GM18870 (cell line): ENCODE measurements around the gene MIDN.

Experiments used
- ATAC-seq: cut with Tn5 transposase; IDR thresholded peaks from one replicate; pipeline ENCODE4 v1.9.1; 2021; ENCODE audit warnings: moderate library complexity; ENCODE audit not compliant: unreplicated experiment

Gene MIDN

DNA sequence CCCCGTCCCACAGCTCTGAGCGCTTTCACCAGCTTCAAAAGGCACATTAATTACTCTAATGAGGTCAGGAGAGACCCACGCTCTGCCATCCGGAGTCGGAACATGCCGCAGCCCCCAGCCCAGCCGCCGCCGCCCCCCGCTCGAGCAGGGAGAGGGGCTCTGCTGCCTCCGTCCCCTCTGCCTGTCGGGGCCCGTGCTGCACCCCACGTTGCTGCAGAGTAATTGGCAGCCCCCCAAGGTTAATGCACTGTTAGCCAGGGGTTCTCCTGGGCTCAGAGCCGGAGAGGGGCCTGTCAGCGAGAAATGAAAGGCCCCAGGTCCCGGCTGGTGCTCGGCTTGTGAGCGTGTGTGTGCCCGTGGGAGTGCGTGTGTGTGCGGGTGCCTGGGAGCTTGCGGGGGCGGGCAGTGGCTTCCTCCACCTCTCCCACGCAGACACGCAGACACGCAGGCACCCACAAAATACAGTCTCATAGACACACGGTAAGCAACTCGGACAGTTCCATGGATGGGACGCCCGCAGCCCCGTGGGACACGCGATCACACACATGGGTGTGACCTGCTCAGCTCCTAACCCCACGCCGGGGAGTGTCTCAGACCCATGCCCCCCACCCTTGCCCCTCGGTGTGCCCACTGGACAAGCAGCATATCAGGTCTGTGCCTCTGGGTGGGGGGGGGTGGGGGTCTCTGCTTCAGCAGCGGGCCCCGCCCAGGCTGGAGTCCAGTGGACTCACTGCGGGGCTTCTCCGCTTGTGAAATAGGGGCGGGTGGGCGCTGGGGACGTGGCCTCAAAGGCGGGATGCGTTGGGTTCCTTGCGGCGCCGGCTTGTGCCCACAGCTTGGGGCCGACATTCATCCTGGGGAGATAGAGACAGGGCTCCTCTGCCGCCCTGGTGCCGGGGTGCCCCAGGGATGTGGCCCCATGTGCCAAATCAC lies 32.5 kb downstream of the MIDN start:
- no peak for ATAC-seq

DNA sequence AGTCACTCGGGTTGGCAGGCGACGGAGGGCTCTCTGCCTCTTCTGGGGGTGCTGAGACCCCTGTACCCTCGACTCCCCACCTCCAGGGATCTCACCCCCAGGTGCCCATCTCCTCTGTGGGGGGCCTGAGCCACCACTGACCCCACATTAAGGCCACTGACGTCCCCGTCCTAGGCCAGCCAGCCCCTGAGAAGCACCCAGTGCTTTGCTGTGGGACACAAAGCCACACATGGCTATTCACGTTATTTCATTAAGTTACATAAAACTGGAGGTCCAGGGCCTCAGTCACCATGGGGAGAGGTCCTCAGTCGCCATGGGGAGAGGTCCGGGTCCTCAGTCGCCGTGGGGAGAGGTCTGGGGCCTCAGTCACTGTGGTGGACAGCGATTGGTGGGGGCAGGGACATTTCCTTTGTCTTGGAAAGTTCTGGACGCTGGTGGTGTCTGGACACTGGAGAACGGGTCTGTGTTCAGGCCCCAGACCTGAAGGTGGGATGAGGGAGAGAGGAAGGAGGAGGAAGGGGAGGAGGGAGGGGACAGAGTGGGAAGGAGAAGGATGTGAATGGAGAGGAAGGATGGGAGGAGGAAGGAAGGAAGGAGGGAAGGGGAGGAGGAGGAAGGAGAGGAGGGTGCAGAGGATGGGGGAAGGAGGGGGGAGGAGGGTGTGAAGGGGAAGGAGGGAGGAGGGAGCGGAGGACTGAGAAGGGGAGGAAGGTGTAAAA lies 33.3 kb downstream of the MIDN start:
- ATAC-seq = no peak

DNA sequence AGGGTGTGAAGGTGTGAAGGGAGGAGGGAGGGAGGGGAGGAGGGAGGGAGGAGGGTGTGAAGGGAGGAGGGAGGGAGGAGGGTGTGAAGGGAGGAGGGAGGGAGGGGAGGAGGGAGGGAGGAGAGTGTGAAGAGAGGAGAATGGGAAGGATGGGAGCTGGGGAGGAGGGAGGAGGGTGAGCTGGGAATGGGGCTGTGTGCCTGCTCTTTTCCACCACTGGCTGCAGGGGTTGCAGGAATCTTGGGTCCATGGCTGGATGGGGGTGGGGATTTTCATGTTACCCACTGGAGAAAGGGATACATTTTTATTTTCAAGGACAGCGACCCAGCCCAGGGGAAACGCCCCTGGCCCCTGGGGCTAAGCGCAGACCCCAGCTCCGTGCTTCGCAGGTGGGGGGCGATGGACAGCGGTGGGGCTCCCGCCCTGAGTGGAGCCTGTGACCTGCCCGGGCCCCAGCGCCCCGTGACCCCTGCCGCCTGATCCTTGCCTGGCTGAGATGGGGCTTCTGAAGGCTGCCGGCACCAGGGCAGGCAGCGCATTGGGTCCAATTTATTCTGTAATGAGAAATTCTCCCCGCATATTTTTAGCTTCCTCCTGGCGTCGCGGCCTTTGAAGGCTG lies 34.3 kb downstream of the MIDN start:
- ATAC-seq = no peak

DNA sequence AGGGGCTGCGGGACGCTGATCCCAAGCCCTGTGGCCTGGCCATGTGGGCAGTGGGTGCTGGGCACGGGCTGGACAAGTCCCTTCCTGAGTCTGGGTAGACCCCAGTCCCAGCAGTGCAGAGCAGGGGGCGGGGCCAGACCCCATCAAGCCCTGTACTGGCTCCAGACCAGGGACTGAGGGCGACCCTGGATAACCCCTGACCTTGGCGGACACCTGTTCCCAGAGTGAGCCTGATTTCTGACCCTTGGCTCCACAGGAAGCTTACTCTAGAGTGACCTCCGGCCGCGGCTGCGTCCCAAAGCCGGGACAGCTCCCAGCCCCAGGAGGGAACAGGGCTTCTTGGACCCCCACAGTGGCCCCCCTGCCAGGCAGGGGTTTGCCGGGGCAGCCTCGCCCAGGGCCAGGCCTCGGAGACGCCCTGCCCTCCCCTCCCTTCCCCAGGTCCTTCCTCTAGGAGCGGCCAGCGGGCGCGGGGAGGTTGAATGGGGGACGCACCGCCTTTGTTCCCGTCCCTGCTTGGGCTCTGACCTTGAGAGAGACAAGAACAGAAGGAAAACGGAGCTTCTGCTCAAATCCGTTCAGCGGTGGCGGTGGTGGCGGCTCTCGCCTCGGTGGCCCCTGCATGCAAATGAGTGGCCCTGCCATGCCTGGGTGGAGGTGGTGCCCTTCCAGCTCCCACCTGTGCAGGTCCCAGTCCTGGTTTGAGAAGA lies 35.0 kb downstream of the MIDN start:
- ATAC-seq = no peak

DNA sequence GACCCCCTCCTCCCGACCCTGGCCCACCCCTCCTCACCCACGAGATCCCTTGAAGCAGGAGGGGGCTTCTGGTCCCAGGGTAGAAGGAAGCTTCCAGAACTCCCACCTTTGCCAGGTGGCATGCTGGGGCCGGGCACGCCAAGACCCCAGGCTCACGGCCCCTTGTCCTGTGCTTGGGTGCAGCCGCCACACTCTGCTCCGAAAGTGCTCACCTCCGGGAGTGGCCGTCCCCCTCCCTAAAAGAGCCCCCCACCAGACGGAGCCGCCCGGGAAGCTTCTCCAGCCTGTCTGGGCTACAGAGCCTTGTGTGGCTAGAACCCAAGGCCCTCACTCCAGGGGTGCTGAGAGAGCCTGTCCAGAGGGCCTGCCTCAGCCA lies 35.5 kb downstream of the MIDN start:
- no peak for ATAC-seq

DNA sequence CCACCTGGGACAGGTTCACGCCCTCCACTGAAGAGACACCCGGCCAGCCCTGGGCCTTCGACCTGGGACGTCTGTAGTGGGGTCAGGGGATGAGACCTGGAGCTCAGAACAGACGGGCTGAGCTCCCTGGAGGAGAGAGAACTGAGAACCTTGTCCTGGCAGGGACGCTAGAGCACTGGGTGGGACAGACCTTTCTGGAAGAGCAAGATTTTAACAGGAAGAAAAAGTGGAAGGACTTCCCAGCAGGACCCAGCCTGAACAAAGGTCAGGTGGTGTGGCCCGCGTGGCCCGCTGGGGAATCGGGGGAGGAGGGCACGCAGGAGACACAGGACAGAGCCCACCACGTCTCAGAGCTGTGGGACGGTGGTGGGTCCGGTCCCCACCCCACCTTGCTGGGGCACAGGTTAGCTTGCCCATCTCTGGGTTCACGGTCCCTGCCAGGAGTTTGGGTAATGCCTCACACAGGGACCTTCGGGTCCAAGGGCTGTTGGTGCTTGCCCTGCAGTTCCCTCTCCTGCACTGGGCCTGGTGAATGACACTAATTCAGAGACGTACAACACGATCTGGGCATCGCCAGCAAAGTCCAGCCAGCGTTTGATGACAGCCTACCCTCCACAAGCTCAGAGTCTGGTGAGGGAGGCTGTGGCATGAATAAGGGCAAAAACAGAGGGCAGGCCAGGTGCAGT lies 36.1 kb downstream of the MIDN start:
- no peak for ATAC-seq

DNA sequence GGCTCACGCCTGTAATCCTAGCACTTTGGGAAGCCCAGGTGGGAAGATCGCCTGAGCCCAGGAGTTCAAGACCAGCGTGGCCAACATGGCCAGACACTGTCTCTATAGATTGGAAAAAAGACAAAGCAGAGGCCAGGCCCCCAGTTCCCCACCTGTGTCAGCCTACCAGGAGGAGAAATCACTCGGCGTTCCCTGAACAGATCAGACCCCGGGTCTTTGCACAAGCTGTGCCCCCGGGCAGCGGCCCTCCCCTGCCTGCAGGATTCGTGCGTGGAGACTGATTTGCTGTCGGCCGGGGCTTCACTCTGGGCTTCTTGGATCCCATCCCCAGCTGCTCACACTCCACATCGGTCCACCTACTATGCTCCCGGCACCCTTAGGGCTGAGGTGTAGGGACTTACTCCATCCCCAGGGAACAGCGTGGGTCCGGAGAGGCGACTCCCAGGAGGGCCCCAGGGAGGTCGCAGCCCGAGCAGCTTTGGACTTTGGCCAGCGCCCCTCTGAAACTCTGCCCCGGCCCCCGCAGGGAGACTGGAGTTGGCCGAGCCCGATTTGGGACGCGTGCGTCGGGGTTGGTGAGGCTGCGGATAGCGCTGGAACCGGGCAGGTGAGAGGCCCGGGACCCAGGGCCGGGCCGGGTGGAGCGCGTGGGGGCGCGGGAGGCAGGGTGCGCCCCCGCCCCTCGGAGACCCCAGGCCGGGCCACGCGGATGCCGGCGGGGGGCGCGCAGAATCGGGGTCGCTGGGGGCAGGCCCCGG lies 36.8 kb downstream of the MIDN start:
- ATAC-seq = no peak

DNA sequence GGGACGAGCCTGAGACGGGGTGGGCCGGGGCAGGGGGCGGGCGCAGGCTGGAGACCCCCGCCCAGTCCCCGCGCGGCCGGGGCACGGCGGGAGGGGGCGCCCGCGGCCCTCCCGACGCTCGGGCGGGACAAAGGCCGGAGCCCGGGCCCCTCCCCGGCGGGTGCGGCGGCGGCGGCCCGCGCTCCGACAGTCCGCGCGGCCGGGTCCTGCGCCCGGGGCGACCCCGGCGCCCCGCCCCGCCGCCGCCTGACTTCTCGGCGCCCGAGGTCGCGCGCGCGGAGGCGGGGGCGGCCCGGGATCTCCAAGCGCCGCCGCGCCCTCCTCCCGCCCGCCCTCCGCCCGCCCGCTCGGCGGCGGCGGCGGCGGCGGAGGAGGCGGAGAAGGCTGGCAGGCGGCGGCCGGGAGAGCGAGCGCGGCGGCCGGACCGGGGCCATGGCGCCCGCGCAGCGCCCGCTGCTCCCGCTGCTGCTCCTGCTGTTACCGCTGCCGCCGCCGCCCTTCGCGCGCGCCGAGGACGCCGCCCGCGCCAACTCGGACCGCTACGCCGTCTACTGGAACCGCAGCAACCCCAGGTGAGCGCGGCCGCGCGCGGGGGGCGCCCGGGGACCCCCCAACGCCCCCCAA lies 37.5 kb downstream of the MIDN start, which contains the start of gene EFNA2:
EFNA2 (plus strand) TSS at position 137 of the 624 bp plus-strand sequence; CDS start at position 433, 296 bp downstream.
- no peak for ATAC-seq

DNA sequence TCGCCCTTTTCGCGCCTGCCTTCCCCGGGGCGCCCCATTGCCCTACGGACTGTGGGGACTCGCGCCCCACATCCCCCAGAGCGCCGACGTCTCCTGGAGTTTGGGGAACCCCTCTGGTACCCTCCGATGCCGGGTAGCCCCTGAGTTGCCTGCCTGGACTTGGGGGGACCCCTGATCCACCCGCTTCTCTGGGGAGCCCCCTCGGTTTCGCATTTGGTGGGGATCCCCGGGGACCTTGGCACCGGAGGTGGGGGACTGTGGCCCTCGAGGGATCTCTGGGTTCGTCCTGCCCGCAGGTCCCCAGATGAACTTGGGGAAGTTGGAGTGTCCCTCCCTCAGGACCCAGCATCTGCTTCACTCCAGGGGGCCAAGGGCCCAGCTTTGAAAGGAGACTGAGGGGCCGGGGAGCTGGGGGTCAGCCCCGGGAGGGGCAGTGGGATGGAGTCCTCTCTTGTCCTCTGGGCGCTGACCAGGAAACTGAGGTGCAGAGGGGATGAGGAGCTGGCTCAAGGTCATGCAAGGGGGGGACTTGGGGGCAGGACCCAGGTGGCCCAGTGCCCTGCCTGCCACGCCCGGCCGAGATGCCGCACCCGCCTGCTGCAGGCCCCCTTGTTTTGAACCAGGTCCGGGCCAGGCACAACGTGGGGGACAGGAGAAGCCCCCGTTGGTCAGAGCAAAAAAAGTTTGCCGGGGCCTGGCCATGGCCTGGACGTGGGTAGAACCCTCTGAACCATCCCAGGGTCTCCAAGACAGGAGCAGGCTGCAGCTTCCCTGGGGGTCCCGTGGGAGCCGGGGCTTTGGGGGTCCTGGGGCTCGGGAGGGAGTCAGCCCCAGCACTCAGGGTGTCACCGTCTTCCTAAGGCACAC lies 38.3 kb downstream of the MIDN start:
- no peak for ATAC-seq

DNA sequence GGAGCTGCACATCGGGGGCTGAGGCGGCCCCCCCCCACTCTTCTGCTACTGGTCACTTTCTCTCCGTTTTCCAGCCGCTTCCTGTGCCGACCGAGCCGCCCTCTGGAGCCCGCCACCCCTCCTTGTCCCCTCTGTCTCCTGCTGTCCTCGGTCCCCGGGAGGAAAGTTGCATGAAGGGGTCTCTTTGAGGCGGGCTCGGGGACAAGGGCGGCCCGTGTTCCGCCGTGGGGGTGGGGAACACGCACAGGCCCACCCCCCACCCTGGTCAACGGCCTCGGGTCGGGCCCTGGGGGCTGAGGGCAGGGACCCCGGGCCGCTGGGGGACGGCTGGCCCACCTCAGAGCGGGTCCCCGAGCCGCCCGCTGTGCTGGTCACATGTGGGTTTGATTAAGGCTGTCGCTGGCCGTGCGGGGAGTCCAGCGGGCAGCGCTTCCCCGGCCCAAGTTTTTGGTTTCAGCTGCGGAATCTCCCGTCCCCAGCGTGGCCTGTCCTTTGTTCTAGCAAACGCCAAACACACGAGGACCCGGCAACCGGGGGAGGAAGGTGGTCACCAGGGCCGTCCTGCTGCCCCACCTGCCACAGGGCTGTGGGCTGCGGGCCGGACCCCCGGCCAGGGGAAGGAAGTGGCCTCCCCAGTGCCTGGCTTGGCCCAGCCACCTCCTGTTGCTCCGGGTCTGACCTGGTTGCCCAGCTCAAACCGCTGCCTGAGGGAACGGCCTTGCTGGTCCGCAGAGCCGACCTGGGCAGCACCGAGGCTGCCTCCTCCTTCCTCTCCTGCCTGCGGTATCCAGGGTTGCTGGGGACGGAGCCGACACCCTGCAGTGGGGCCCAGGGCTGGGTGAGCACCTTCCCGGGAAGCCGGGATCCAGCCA lies 39.2 kb downstream of the MIDN start:
- ATAC-seq = no peak

DNA sequence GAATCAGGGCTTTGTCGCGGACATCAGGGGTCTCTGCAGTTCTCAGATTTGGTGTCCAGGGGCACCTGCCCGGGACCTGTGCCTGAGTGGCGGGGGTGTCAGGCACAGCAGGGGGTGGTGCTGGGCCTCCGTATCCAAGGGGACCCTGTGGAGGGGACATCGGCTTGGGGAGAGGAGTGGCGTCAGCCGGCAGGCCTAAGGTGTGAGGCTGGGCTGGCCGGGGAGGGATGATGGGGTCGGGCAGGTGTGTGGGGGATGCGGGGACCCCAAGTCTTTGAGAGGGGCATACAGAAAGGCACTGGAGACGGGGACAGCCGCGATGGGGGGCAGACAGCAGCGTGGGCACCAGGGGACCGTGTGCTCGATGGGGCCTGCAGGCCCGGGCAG lies 39.8 kb downstream of the MIDN start:
- ATAC-seq = no peak

DNA sequence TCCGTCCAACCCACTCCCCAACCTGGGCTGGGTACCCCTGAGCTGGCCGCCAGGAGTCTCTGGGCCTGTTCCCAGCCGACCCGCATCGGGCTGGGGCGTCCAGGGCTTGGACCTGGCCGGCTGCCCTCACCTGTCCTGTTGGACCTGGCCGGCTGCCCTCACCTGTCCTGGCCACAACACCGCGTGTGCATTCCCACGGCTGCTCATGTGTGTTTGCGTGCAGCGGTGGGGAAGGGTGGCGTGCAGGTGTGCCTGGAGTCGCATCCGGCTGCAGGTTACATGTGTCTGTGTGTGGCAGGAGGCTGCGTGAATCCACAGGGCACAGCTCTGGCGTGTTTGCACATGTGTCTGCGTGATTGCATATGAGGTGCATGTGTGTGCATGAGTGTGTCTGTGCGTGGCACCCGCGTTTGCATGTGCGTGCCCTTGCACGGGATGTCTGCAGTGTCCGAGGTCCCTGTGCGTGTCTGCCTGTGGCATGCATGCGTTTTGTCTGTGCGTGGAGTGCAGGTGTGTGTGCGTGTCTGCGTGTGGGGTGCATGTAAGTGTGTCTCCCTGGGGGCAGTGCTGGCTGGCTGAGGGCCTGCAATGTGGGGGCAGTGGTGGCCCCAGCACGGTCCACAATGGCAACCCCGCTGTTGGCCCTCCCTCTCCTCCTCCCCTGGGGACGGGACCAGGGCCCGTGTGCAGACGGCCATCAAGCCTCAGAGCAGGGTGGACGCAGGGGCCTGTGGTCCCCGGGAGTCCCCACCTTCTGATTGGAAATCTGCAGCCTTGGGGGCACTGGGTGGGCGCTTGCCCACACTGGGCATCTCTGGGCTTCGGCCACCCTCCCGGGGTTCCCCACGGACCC lies 40.7 kb downstream of the MIDN start:
- no peak for ATAC-seq

DNA sequence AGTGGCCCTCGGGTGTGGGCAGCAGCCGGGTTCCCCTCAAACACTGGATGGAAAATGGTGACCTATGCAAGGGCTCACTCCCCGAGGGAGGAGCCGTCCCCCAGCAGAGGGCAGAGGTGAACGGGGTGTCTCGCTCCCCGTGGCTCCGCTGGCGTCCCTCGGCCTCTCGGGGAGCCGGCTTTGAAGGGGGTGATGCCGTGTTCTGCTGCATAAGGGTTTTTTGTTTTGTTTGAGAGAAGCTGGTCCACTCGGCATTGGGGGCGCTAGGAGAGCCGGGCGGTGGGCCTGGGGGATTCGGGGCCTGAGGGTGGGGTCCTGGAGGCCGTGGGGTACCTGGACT lies 41.3 kb downstream of the MIDN start:
- ATAC-seq = no peak

DNA sequence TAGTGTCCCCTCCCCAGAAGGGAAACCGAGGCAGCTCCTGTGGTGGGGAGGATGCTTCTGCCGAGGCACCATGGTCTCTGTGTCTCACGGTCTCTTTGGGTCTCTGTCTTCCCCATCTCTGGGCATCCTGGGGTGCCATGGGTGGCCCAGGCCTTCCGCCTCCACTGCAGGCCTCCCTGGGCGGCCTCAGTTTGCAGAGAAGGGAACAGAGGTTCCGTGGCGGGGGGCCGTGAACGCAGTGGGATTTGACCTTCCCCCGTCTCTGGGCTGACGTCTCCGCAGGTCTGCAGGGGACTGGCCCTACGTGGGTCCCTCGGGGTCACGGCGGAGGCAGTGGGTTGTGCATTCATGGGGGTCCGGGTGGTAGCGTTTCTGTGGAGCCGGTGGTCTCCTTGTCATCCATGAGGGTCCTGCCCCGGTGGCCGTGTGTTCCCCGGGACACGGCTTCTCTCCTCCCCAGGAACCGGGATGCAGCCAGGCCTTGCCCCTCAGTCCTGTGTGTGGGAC lies 41.9 kb downstream of the MIDN start:
- ATAC-seq = no peak

DNA sequence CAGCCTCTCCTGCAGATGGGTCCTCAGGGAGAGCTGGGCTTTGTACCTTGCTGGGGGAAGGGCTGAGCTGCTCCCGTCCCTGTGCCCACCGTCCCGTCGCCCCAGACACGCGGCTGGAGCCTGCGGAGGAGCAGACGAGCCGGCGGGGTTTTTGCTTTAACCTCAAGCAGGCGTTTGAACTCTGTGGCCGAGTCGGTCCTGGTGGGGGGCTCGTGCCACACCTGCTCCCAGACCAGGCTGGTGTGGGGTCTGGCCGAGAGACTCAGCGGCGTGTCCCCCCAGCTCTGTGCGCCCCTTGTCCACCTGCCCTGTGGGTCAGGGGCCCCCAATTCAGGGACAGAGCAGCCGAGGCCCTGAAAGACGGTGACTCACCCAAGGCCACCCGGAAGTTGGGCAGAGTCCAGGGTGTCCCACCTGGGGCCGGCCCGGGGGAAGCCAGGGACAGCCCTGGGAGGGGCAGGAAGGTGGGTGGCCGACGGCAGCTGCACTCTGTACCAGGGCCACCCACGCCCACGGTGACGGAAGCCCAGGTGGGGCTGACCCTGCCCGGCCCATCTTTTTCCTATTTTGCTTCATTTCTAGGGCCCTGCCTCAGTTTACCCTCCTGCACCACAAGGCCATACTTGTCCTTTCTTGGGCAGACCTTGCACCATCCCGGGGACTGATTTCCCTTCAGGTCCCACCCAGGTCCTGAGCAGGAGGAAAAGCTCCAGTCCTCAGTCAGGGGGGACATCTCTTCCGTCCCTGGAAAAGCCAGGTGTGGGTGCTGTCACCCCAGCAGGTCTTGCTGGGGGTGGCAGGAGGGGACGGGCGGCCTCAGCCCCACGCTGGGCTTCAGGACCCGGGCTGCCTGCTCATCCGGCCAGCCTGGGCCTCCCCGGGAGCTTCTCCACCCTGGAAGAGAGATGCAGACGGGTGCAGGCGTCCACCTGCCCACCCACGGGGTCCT lies 42.6 kb downstream of the MIDN start:
- no peak for ATAC-seq
